B cell (primary cell): ENCODE data around the gene WNT3A. TPM values are rescaled to one million over a fixed set of nuclear protein-coding genes. Genes with fewer than 3 reads are reported as not detected.
A peak's percentile ranks its signal among the peaks of the same experiment; 100 is the strongest.

Experiments
- ATAC-seq: fragments of 200-7000 bp; cut with Tn5 transposase; one replicate; pipeline ENCODE4 v1.10.0; 2021; ENCODE audit warnings: low read depth, mild to moderate bottlenecking, moderate number of reproducible peaks, moderate library complexity
- CTCF ChIA-PET: fragments of 350-600 bp; sonication (Branson Sonifier 250); formaldehyde crosslinking; loops from one replicate; lab custom pipeline; 2021; ENCODE audit warnings: antibody characterized with exemption, inconsistent platforms; lab: Charles Lee
- POLR2A ChIA-PET: fragments of 350-600 bp; sonication (Branson Sonifier 250); formaldehyde crosslinking; loops from one replicate; lab custom pipeline; 2021; ENCODE audit warnings: antibody characterized with exemption; lab: Charles Lee
- DNase-seq: peaks from one replicate; pipeline ENCODE4 v3.0.0; 2013
- H2AFZ ChIP-seq: 2 replicates; pipeline ENCODE4 v1.6.1; 2012; ENCODE audit warnings: mild to moderate bottlenecking, low read depth, low read length; ENCODE audit not compliant: insufficient read depth, poor library complexity, severe bottlenecking
- H3K27ac ChIP-seq, 2 donors: 1 replicate in 1 of 2; 2 replicates in 1 of 2; pipeline ENCODE4 v1.5.1; 2012 to 2013; ENCODE audit warnings: low read length in 2 of 2, mild to moderate bottlenecking in 2 of 2, moderate library complexity in 1 of 2
- H3K27me3 ChIP-seq, 4 experiments: fragments of 200-600 bp in 1 of 4; sonication (generic) in 1 of 4; replicated peaks in 1 of 4; 1 replicate in 2 of 4; 2 replicates in 2 of 4; pipeline versions ENCODE4 v1.6.1 to v1.7.0; 2013 to 2016; ENCODE audit warnings: low read length in 3 of 4, mild to moderate bottlenecking in 2 of 4, mixed read lengths in 1 of 4, moderate library complexity in 1 of 4; ENCODE audit not compliant: insufficient read depth in 4 of 4, control insufficient read depth in 3 of 4; ENCODE audit errors: control extremely low read depth in 1 of 4
- H3K36me3 ChIP-seq, 2 experiments: replicated peaks in 1 of 2; 1 replicate in 1 of 2; 2 replicates in 1 of 2; pipeline versions ENCODE4 v1.6.1 to v1.7.1; 2013; ENCODE audit warnings: low read length in 1 of 2; ENCODE audit not compliant: insufficient read depth in 2 of 2, control insufficient read depth in 1 of 2; ENCODE audit errors: control extremely low read depth in 1 of 2, extremely low read depth in 1 of 2
- H3K4me1 ChIP-seq, 2 donors: fragments of 200-600 bp in 1 of 2; sonication (generic) in 1 of 2; 1 replicate in 1 of 2; 2 replicates in 1 of 2; pipeline versions ENCODE4 v1.5.1 to v1.6.1; 2013 to 2017; ENCODE audit warnings: low read length in 2 of 2; ENCODE audit not compliant: control insufficient read depth in 2 of 2, insufficient read depth in 2 of 2
- H3K4me2 ChIP-seq: replicated peaks from 2 replicates; pipeline ENCODE3; 2012; ENCODE audit warnings: mild to moderate bottlenecking, low read depth, low read length; ENCODE audit not compliant: poor library complexity, severe bottlenecking
- H3K4me3 ChIP-seq, 5 experiments: fragments of 200-600 bp in 1 of 5; sonication (generic) in 1 of 5; 1 replicate in 3 of 5; 2 replicates in 2 of 5; pipeline versions ENCODE4 v1.5.1 to v1.7.0; 2011 to 2016; ENCODE audit warnings: low read length in 4 of 5, mild to moderate bottlenecking in 4 of 5, low read depth in 2 of 5, control low read depth in 1 of 5, moderate library complexity in 1 of 5; ENCODE audit not compliant: insufficient read depth in 1 of 5; ENCODE audit errors: control extremely low read depth in 1 of 5, extremely low read depth in 1 of 5
- H3K79me2 ChIP-seq: fragments of 200-600 bp; sonication (generic); one replicate; pipeline ENCODE4 v1.6.0; 2016; ENCODE audit warnings: low read length; ENCODE audit not compliant: control insufficient read depth, insufficient read depth
- H3K9ac ChIP-seq: fragments of 200-600 bp; sonication (generic); 2 replicates; pipeline ENCODE4 v1.6.1; 2017; ENCODE audit warnings: mild to moderate bottlenecking, low read length, moderate library complexity
- H3K9me3 ChIP-seq, 3 donors: one replicate each; pipeline versions ENCODE4 v1.6.1 to v1.7.1; 2013; ENCODE audit warnings: low read length in 2 of 3; ENCODE audit not compliant: control insufficient read depth in 2 of 3, insufficient read depth in 1 of 3; ENCODE audit errors: control extremely low read depth in 1 of 3
- H4K20me1 ChIP-seq: 2 replicates; pipeline ENCODE4 v1.6.0; 2012; ENCODE audit warnings: mild to moderate bottlenecking, low read length; ENCODE audit not compliant: insufficient read depth, control insufficient read depth, poor library complexity, severe bottlenecking
- H3K27ac Mint-ChIP-seq: one replicate; pipeline ENCODE4 v1.8.0; 2021; ENCODE audit warnings: mixed read lengths
- H3K27me3 Mint-ChIP-seq: one replicate; pipeline ENCODE4 v1.8.0; 2021; ENCODE audit warnings: mixed read lengths
- H3K4me1 Mint-ChIP-seq: one replicate; pipeline ENCODE4 v1.8.0; 2021; ENCODE audit warnings: mixed read lengths
- H3K4me3 Mint-ChIP-seq: one replicate; pipeline ENCODE4 v1.8.0; 2021; ENCODE audit warnings: mixed read lengths
- H3K9me3 Mint-ChIP-seq: one replicate; pipeline ENCODE4 v1.8.0; 2022; ENCODE audit warnings: mixed read lengths; ENCODE audit not compliant: insufficient read depth
- CTCF ChIP-seq: fragments of 200-600 bp; IDR thresholded peaks from one replicate; pipeline ENCODE4 v1.8.0; 2022; ENCODE audit warnings: antibody characterized with exemption, mild to moderate bottlenecking
- EZH2 ChIP-seq: IDR thresholded peaks from 2 replicates; pipeline ENCODE4 v1.6.1; 2012; ENCODE audit warnings: borderline replicate concordance, low read depth, mild to moderate bottlenecking, moderate library complexity, low read length; ENCODE audit not compliant: insufficient read depth, poor library complexity, severe bottlenecking
- WGBS: methylation state at CpG from one replicate; pipeline ENCODE4 v1.1.5; 2013; ENCODE audit warnings: missing lambda C conversion rate; ENCODE audit not compliant: insufficient coverage; 5-methylcytosine and 5-hydroxymethylcytosine counted together
- intact Hi-C: fragments of 100-400 bp; cut with micrococcal nuclease; formaldehyde crosslinking; loops from one replicate; pipeline ENCODE4 v1.10.0; 2022
- polyA plus RNA-seq: library from polyadenylated mRNA; depleted of rRNA; stranded (reverse); fragments of >200 nt; gene quantifications from 2 replicates; pipeline ENCODE4 v1.2.3, GENCODE V29; 2012
- total RNA-seq, 2 donors: library from RNA; stranded (reverse); fragments of 120-200 nt in 1 of 2; gene quantifications; 1 replicate in 1 of 2; 2 replicates in 1 of 2; pipeline versions ENCODE4 v1.2.3 to v1.2.4, GENCODE V29; 2013 to 2022

The WNT3A gene
- total and polyA plus RNA-seq, 2 donors (not counting 1 experiment from before 2014, with no cell fraction given) = 0.03 TPM; not detected in 1

DNA sequence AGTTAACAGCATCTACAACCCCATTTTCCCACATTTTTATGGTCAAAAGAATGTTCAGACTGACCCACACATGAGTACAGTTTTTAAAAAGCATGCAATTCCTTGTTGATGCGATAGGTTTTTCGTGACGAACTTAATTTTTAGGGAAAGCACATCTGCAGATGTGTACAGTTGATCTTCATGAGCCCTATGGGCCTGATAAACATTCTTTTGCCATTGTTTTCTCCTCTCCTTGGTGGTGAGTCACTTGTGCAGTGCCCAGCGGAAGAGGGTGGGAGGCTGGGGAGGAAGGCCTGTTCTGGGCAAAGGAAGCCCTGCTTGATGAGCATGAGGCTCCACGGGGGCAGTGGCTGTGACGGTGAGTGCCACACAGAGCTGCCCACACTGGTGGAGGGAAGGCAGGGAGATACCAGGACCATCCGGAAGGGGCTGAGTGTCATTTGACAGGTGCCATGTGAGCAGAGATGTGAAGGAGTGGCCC is 81.0 kb downstream of the WNT3A start:
- Histone ChIP-seq H3K4me1 (peaks cover 81 to 89% of the 10 kb centered on the region in 2 donors), H3K4me3 (no peak overlapping the region), H3K4me2 (peak overlapping the region; percentile 49), H3K27ac (peak overlapping the region in 1 of 2 donors; percentile 58), H3K36me3 (peaks cover 0 to 21% of the 10 kb centered on the region in 2 experiments), H3K79me2 (peaks cover 100% of the 10 kb centered on the region), H2AFZ (no peak overlapping the region), H3K9me3 (no peaks in the 10 kb centered on the region), H3K9ac (no peak overlapping the region), H3K27me3 (no peaks in the 10 kb centered on the region), H4K20me1 (peaks cover 98% of the 10 kb centered on the region)
- Mint-ChIP-seq H3K4me1 (peaks cover 93% of the 10 kb centered on the region), H3K27me3 (no peaks in the 10 kb centered on the region), H3K4me3 (peak overlapping the region; percentile 65), H3K27ac (peak overlapping the region; percentile 73), H3K9me3 (no peaks in the 10 kb centered on the region)
- WGBS = 47% methylated on average over 7 of the region's 7 CpGs
- intact Hi-C loops = no loop called here
- ATAC-seq (no peak), DNase-seq (no peak)
- TF ChIP-seq EZH2 (no peak), CTCF (no peak)
- POLR2A ChIA-PET = interaction anchor here (1.0 kb wide), 1 partner anchor 7 kb away, joined by 4 read pairs; no protein-coding TSS in a partner anchor
- CTCF ChIA-PET = no interaction called here
